Stimulated activated CD4-positive, alpha-beta T cell treated with anti-CD3 and anti-CD28 coated beads, Interleukin-1b, Interleukin-23, amount 100 ng/mL, for 4 hours (primary cell): ENCODE results near the gene MAP4.
"Not testable (repeated sequence)": the region's sequence is repeated elsewhere in the genome, so short reads cannot be mapped to it uniquely, and the experiment has no call there.

Experiments
- DNase-seq, 2 donors: peaks; one replicate each; pipeline ENCODE4 v3.0.0-alpha.2; 2020; ENCODE audit warnings: low read depth in 2 of 2

MAP4 gene

DNA sequence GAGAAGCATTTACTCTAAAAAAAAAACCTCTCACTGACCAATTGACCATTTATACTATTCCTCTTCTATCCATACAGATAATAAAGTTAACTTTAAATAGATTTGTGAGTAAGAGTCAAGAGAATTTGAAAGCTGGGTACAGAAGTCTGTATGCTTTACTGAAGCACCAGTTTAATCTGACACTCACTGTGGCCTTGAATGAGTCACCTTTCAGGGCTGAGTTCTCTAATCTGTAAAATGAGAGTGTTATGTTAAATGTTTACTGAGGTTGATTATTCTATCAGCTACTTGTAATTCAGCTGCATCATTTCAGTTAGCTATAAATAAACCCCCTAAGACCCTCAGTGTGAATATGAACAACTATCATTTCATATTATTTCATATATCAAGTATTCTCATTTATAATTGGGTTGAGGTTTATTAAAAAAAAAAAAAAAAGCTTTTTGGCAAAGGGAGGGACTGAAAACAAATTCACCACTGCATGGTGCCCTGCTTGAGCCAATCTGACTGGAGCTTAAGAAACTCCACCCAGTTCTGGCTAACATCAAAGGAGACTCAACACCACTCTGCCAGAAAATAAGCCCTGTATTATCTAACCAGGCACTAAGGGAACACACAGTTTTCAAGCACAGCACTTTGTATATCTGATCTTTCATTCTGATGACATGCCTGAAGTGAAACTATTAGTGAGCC is 2.8 kb downstream of the MAP4 start:
- DNase-seq: no peak

GRCh38 chr3:48012659-48013058 is 3.6 kb downstream of the MAP4 start:
- no peak for DNase-seq

- DNase-seq: not testable (repeated sequence)
Observed at GRCh38 chr3:48008066-48008465, 8.2 kb downstream of the MAP4 start.

DNA sequence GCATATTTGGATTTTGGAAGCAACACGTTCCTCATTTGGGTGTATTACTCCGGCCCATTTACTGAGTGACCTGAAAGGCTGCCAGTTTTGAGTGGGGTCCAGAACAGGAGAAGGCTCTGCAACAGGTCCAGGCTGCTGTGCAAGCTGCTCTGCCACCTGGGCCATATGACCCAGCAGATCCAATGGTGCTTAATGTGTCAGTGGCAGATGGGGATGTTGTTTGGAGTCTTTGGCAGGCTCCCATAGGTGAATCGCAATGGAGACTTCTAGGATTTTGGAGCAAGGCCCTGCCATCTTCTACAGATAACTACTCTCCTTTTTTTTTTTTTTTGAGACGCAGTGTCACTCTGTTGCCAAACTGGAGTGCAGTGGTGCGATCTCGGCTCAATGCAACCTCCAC is 8.9 kb downstream of the MAP4 start:
- not testable (repeated sequence) for DNase-seq

DNA sequence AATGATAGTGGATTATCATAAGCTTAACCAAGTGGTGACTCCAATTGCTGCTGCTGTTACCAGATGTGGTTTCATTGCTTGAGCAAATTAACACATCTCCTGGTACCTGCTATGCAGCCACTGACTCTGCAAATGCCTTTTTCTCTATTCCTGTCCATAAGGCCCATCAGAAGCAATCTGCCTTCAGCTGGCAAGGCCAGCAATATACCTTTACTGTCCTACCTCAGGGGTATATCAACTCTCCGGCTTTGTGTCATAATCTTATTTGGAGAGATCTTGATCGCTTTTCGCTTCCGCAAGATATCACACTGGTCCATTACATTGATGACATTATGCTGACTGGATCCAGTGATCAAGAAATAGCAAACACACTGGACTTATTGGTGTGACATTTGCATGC is 9.4 kb downstream of the MAP4 start:
- not testable (repeated sequence) for DNase-seq

- DNase-seq: no peak
Observed at GRCh38 chr3:48004694-48005093, 11.5 kb downstream of the MAP4 start.

DNA sequence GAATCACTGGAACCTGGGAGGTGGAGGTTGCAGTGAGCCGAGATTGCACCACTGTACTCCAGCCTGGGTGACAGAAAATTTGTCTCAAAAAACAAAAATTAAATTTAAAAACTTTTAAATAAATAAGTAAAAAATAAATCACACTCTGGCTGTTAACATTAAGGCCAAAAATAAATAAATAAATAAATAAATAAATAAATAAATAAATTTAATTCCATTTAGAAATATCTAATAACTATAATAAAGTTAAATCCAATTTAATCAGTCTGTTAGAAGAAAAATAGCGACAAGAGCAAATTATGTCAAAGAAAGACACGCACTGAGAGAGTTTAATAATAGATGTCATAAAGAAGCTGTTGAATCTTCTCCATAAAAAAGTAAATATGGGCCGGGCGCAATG is 13.4 kb downstream of the MAP4 start:
- DNase-seq: no peak

GRCh38 chr3:48001991-48002390 is 14.2 kb downstream of the MAP4 start:
- DNase-seq: no peak

GRCh38 chr3:48000212-48000611 is 16.0 kb downstream of the MAP4 start:
- DNase-seq: no peak

DNA sequence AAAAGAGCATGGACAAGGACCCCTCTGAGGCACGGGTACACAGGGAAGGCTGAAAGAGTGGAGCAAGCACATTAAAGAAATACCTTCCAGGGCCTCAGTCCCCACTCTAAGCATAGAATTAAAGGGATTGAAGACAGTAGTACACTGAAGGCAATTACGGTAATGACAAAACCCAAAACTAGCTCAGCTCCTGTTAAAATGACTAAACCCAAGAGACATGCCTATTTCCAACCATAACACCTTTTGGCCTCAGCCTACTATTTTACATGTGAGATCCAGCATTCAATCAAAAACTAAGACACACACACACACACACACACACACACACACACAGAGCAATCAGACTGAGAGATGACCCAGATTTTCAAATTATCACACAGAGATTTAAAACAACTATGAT is 19.8 kb downstream of the MAP4 start:
- no peak for DNase-seq

- no peak for DNase-seq
Observed at GRCh38 chr3:47994180-47994579, 22.0 kb downstream of the MAP4 start.

- no peak for DNase-seq
Observed at GRCh38 chr3:47991341-47991740, 24.9 kb downstream of the MAP4 start.

GRCh38 chr3:47989981-47990440 is 26.2 kb downstream of the MAP4 start:
- DNase-seq: peak; percentile 33 to 69

DNA sequence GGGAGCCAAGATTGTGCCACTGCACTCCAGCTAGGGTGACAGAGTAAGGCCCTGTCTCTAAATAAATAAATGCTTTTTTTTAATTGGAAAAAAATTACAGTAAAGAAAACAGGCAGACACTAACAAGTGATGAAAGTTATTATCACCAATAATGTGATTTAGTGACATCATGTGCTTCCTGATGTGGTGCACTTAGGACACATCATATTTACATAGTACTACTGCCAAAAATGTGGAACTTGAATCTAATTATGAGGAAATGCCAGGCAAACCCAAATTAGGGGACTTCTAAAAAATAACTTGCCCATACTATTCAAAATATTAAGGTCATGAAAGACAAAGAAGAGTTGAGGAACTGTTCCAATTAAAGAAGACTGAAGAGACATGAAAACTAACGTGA is 30.8 kb downstream of the MAP4 start:
- DNase-seq: no peak

GRCh38 chr3:47984075-47984728 is 32.0 kb downstream of the MAP4 start:
- no peak for DNase-seq

DNA sequence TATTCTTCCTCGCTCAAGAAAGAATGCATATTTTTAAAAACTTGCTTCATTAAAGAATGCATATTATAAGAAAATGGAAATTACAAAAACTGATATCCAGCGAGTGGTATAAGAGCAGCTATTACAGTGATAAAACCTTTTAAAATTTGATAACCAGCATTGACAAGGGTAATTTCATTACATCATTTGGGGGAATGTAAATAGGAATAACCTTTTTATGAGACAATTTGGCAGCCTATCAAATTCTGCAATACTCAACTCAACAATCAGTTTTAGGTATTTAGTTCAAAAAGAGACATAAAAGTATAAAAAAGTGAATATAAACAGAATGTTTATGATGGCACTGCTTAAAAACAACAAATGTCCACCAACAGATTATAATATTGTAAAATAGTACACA is 35.4 kb downstream of the MAP4 start:
- no peak for DNase-seq

- no peak for DNase-seq
Observed at GRCh38 chr3:47979070-47979469, 37.1 kb downstream of the MAP4 start.

DNA sequence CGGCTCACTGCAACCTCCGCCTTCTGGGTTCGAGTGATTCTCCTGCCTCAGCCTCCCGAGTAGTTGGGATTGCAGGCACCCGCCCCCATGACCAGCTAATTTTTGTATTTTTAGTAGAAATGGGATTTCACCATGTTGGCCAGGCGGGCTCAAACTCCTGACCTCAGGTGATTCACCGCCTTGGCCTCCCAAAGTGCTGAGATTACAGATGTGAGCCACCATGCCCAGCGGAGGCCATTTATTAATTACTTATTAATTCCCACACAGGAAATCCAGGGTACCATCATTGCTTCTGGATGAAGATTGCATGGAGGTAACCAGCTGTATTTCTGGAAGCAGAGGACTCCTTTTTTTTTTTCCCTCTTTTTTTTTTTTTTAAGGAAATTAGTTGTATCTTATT is 37.8 kb downstream of the MAP4 start:
- DNase-seq: no peak

DNA sequence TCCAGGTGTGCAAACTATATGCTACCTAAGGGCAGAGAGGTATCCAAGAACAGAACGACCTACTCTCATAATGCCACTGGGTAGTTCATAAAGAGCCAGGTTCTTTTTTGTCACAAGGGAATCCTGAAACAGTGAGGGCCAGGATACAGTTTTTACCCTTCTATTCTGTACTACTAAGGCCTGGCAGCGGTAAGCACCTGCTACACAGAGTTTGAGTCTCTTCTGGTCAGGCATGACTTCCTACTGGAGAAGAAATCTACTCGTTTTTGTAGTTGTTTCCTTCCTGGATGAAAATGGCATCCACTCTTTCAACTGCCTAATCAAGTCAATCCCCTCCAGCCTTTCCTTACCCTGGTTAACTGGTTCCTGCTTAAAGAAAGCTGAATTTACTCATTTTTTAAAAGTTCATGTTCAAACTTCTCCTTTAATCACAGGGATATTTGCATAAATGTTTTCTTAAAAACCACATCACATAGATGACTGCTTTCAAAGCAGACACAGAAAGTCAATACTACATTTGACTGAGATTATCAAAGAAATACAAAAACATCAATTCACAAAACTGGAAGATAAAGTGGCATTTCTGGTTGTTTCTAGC is 40.0 kb downstream of the MAP4 start:
- no peak for DNase-seq

GRCh38 chr3:47974974-47975470 is 41.2 kb downstream of the MAP4 start:
- no peak for DNase-seq

DNA sequence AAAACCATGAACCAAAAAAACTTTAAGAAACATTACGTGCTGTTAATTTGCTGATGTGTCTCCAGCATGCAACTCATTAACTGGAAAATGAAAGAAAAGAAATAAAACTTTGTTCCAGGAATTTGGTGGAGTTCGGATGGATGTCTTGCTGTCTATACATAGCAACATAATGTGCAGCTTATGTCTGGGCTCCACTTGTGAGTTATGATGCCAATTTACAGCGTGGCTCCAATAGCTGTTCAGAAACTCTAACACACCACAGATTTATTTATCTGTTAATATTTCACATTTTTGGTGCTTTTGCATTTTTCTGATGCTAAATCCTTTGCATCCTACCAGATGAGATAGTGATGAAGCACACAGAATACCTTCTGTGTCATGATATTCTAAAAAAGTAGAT is 45.1 kb downstream of the MAP4 start:
- no peak for DNase-seq

GRCh38 chr3:47964740-47965139 is 51.5 kb downstream of the MAP4 start:
- DNase-seq: no peak
